ENCODE data around the gene NADK.
"Not testable (repeated sequence)": the region's sequence is repeated elsewhere in the genome, so short reads cannot be mapped to it uniquely, and the experiment has no call there.

DNA sequence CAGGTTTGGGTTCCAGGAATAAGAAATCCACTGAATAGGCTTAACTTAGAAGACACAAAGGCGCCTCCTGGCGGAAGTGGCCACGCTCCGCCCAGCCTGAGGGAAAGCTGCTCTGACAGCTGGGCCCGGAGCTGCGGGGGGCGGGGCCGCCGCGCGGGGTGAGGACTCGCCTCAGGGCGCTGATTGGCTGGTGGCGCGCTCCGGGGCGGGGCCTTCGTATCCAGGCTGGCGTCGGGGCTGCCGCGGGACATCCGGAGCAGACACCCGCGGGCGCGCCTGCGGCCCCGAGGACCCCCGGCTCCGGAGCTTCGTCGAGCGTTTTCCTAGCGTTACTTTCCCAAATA is 31.7 kb downstream of the NADK start:
- TF ChIP-seq EP300 (IDR thresholded peaks at IDR 0.05), result not testable (repeated sequence)
- TF ChIP-seq, protein P1, sequence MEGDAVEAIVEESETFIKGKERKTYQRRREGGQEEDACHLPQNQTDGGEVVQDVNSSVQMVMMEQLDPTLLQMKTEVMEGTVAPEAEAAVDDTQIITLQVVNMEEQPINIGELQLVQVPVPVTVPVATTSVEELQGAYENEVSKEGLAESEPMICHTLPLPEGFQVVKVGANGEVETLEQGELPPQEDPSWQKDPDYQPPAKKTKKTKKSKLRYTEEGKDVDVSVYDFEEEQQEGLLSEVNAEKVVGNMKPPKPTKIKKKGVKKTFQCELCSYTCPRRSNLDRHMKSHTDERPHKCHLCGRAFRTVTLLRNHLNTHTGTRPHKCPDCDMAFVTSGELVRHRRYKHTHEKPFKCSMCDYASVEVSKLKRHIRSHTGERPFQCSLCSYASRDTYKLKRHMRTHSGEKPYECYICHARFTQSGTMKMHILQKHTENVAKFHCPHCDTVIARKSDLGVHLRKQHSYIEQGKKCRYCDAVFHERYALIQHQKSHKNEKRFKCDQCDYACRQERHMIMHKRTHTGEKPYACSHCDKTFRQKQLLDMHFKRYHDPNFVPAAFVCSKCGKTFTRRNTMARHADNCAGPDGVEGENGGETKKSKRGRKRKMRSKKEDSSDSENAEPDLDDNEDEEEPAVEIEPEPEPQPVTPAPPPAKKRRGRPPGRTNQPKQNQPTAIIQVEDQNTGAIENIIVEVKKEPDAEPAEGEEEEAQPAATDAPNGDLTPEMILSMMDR (IDR thresholded peaks at IDR 0.05), result not testable (repeated sequence)

All from esophagus muscularis mucosa (tissue), 3 donors.